Measurements from ENCODE around the gene MBD5.
A peak's percentile ranks its signal among the peaks of the same experiment; 100 is the strongest.

DNA sequence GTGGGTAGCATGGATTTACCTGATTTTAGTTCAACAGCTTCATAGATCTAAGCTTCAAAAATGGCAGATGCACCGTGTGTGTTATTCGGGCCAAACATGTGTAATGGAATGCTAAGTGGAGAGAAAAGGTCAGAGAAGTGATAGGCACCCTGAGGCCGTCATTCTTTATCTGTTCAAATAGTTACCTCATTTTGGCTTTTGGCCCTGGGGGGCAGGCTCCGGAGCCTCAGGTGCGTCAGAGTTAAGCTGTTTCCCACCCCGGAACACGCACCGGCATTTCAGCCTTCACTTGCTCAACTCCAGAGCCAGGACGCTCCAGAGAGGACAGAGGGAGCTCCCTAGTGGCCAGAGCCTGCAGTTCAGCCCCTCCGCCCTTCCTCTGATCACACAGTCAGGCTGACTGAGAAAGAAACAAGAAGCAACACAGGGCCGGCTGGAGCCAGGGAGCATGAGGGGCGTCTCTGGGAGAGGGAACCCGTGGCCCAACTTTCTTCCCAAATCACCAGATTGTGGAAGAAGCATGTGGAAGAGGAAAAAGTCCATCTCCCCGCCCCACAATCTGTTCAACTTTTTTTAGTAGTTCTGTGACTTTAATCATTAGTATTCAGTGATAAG, 488.5 kb downstream of the MBD5 start:
- TF ChIP-seq, protein P1, sequence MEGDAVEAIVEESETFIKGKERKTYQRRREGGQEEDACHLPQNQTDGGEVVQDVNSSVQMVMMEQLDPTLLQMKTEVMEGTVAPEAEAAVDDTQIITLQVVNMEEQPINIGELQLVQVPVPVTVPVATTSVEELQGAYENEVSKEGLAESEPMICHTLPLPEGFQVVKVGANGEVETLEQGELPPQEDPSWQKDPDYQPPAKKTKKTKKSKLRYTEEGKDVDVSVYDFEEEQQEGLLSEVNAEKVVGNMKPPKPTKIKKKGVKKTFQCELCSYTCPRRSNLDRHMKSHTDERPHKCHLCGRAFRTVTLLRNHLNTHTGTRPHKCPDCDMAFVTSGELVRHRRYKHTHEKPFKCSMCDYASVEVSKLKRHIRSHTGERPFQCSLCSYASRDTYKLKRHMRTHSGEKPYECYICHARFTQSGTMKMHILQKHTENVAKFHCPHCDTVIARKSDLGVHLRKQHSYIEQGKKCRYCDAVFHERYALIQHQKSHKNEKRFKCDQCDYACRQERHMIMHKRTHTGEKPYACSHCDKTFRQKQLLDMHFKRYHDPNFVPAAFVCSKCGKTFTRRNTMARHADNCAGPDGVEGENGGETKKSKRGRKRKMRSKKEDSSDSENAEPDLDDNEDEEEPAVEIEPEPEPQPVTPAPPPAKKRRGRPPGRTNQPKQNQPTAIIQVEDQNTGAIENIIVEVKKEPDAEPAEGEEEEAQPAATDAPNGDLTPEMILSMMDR (IDR thresholded peaks at IDR 0.05), result peak; percentile 86
- TF ChIP-seq EZH2 (IDR thresholded peaks at IDR 0.05; ENCODE audit: borderline replicate concordance, insufficient read depth, low read depth, low read length, poor library complexity, severe bottlenecking), result no peak
